ENCODE data around the gene PRKCH.

The PRKCH gene

DNA sequence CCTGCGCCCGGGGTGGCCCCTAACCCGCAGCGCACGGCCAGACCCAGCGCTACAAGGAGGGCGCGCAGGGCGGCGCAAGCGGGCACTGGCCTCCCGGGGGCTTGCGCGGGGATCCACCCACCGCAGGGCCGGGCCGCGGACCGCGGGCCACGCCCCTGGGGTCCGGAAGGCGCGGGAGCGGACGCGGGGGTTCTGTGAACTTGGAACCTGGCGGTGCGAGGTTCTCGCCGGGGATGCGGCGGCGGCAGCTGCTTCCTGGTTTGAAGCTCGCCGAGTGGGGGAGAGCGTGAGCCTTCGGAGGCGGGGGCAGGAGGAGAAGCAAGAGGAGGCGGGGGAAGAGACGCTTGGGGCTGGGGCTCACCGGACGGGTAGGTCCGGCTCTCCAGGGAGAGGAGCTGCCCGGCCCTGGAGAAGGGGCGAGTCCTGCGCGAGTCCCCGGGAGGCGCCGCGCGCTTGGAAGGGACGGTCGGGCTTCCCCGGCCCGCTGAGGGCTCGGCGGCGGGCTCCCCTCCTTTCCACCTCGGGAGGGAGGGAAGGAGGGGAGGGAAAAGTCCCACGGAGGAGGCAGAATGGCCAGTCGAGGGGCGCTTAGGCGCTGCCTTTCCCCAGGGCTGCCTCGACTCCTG lies at the start of gene PRKCH:
Gene PRKCH, plus strand, starts transcription at position 195 of the 626 bp plus-strand sequence. CDS start 523 bp downstream, outside the sequence.
- no peak for FAIRE-seq

GRCh38 chr14:61277232-61277631 lies 44.1 kb upstream of the PRKCH start:
- FAIRE-seq, result no peak

DNA sequence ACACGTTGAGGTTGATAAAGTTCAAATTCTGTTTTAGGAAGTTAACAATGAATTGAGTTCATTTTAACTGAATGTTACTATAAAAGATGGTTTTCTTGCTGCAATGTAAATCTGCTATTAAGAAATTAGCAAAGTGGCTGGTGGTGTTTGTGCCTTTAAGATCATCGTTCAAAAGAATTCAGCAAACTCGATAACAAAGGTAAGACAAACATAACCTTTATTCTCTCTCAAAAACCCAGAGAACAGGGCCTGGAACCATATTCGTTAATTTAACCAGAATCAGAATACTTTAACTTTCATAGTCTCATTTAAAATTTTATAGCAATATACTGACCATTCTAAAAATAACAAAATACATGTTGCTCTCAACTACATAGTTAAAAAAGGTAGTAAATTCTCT lies 43.6 kb upstream of the PRKCH start:
- FAIRE-seq, result no peak

GRCh38 chr14:61279082-61279481 lies 42.3 kb upstream of the PRKCH start:
- no peak for FAIRE-seq

- FAIRE-seq, result no peak
Observed at GRCh38 chr14:61280092-61280525, 41.3 kb upstream of the PRKCH start.

GRCh38 chr14:61280526-61281185 lies 40.7 kb upstream of the PRKCH start:
- no peak for FAIRE-seq

DNA sequence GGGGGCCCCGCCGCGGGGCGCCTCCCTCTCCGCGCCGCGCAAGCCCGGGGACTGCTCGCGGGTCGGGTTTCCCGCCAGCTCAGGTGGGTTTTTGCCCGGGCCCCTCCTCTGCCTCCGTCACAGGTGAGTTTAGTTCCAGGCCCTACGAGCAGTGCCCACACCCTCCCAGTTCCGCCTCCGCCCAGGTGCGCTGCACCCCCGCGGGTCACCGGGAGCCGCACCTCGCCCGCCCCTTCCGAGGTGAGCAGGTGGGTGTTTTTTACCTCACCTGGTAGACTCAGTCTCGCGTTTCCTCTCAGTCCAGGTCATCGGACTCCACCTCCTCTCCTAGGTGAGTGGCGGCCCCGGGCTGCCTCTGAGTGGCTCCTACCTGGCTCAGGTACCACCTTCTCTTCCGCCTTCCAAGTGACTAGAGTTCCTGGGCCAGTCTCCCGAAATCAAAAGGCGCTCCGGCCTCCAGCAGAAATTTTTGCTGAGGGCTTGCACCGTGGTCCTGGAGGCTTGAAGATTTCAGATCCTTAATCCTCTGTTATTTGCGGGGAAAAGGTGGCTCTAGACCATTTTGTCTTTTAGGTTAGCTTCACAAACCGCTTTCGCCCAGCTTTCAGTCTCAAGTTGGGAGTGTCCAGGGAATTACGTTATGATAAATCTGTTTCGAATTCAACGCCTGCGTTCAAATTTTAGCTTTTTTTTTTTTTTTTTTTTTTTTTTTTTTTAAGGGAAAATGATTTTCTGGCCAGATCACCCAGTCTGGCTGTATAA lies 40.0 kb upstream of the PRKCH start, which contains the start of gene TMEM30B:
Gene TMEM30B, minus strand, starts transcription at position 153 of the 762 bp plus-strand sequence. CDS start 191 bp downstream, outside the sequence.
- FAIRE-seq, result no peak

GRCh38 chr14:61281948-61282275 lies 39.5 kb upstream of the PRKCH start:
- FAIRE-seq, result no peak

- no peak for FAIRE-seq
Observed at GRCh38 chr14:61282746-61283145, 38.6 kb upstream of the PRKCH start.

GRCh38 chr14:61284001-61284400 lies 37.4 kb upstream of the PRKCH start:
- no peak for FAIRE-seq

GRCh38 chr14:61285364-61285763 lies 36.0 kb upstream of the PRKCH start:
- FAIRE-seq, result no peak

DNA sequence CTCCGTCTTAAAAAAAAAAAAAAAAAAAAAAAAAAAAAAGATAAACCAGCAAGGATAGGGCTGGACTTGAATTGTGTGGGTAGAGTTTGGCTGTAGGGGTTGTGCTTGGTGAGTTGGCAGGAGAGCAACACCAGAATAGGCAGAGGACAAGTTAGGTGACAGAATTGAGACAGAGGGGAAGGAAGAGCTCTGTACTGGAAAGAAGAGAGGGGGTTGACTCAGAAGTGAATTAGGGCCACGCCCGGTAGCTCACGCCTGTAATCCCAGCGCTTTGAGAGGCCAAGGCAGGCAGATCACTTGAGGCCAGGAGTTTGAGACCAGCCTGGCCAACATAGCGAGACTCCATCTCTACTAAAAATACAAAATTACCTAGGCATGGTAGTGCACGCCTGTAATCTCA lies 34.2 kb upstream of the PRKCH start:
- no peak for FAIRE-seq

DNA sequence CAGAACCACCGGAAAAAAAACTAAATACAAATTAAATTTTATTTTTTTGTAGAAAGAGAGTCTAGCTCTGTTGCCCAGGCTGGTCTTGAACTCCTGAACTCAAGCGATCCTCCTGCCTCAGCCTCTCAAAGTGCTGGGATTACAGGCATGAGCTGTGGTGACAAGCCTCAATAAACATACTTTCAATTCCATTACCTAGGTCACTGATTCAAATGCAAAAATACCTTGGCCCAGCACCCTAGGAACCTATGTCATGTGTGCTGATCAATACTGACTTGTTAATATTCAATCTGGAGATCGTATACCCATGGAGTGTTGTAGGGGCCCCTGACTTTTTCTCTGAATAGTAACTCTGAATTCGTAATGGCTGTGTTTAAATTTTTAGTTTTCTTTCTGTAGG lies 33.2 kb upstream of the PRKCH start:
- FAIRE-seq, result no peak

DNA sequence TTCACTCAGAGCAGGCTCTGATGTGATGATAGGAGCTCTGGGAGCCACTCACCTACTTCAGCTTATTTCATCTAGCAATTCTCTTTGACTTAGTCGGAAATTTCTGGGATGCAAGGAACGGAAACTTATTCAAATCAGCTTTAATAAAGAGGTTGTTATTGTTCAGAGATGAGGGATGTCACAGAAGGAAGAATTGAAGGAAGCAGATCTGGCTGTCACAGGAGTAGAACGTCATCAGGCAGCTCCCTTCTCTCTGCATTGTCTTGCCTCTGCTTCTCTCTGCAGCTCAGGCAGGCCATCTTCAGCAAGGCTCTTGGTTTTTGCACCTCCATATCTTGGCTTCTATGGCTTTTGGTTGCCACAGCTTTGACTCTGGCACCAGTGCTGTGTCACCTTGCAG lies 32.7 kb upstream of the PRKCH start:
- no peak for FAIRE-seq

- FAIRE-seq, result no peak
Observed at GRCh38 chr14:61290701-61291100, 30.7 kb upstream of the PRKCH start.

DNA sequence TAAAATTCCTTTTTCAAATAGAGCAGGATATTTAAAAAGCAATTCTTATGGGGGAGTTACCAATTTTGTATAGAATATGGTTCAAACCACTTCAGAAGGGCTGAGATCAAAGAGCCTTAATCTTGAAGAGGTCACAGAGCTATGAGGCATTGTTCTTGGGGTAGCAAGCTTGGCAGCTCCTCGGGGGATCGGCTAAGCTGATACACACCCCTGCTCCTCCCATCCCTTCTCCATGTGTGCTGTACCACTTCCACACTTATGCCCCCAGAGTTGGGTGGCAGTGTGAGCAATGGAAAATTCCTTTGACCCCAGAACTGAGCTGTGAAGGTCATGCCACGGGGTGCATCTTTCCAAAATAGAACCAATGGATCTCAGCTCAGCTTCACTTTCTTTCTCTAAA lies 25.2 kb upstream of the PRKCH start:
- no peak for FAIRE-seq

DNA sequence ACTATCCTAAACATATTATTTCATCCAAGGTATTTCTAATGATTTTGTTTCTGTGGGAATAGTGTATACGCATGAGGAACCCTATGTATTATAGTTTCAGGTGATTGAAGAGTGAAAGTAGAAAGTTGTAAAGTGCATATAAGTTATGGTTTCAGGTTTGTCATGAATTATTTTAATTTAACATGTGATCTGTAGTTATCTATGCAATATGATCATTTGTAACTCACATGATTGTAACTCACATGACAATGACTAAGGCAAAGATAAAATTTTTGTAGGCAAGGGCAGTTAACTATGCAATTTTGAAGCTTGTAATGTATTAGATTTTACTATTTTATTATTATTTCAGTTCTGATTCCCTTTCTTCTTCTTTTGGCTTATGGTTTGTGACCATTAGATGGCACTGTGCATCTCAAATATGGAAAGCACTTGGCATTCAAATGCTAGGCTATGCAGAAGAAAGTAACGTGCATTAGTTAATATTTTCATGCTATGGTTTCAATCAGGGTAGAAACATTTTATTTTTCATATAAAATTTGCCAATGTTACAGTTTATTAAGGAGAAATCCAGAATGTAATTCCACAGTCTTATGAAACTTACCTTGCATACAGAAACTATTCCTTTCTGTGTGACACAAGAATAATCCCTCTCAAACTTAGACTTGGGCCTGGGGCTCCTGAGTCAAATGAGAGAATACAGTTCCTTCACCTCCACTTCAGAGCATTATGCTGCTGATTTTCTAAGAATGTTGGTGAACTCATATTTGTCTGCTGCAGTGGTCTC lies 24.5 kb upstream of the PRKCH start:
- FAIRE-seq, result peak; percentile 68

GRCh38 chr14:61297581-61297980 lies 23.8 kb upstream of the PRKCH start:
- FAIRE-seq, result no peak

- no peak for FAIRE-seq
Observed at GRCh38 chr14:61298824-61299223, 22.6 kb upstream of the PRKCH start.

DNA sequence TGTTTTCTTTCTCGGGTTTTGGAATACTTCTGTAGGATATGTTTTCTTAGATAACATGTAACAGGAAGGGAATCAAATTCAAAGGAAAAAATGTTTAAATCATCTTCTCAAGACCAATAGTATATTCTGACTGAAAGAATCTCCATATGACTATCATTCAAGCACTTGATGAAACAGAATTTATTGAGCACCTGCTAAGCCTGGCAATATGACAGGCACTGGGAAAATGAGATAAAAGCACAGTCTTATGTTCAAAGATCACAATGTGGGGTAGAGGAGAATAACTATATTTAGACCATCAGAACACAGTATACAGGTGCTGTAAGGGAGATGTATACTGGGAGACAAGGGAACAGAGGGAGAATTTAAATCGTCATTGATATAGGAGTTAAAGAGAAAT lies 21.2 kb upstream of the PRKCH start:
- FAIRE-seq, result no peak

DNA sequence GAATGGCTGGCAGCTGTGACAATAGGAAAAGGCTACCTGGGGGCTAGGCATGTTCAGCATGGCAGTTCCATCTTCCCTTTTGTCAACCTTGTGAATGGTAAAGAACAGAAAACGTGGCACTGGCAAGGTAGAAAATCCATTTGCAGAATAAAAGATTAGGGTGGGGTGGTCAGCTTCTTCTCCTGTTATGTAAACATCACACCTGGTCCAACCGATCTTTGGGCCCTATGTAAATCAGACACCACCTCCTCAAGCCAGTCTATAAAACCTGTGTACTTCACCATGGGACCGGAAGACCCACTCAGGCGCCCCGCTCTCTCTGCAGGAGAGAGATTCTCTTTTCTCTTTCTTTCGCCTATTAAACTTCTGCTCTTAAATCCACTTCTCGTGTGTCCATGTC lies 20.6 kb upstream of the PRKCH start:
- no peak for FAIRE-seq

DNA sequence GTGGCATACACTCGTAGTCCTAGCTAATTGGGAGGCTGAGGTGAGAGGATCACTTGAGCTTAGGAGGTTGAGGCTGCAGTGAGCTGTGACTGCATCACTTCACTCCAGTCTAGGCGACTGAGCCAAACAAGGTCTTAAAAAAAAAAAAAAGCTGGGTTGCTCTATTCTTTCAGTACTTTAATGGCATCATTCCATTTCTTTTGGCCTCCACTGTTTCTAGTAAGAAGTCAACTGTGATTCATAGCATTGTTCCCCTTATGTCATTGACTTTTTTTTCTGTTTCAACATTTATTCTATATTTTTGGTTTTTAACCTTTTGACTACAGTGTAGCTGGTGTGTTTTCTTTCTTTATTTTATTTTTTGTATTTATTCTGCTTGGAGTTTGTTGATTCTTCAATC lies 16.7 kb upstream of the PRKCH start:
- no peak for FAIRE-seq

GRCh38 chr14:61308198-61308597 lies 13.2 kb upstream of the PRKCH start:
- no peak for FAIRE-seq

Data from TTC549 (cell line).